GM18861 (cell line): ENCODE data around the gene SEC24C.
"Not testable (repeated sequence)": the region's sequence is repeated elsewhere in the genome, so short reads cannot be mapped to it uniquely, and the experiment has no call there.

Experiments used
- ATAC-seq: cut with Tn5 transposase; IDR thresholded peaks from one replicate; pipeline ENCODE4 v1.9.1; 2021; ENCODE audit not compliant: unreplicated experiment

Gene SEC24C

GRCh38 chr10:73790886-73791625, 46.9 kb downstream of the SEC24C start:
- no peak for ATAC-seq

GRCh38 chr10:73791871-73792400, 47.8 kb downstream of the SEC24C start:
- ATAC-seq: no peak

- no peak for ATAC-seq
These were observed 49.3 kb downstream of the SEC24C start for GRCh38 chr10:73793456-73793855.

- not testable (repeated sequence) for ATAC-seq
These were observed 51.3 kb downstream of the SEC24C start for GRCh38 chr10:73795491-73795890.

- ATAC-seq: not testable (repeated sequence)
These were observed 51.9 kb downstream of the SEC24C start for GRCh38 chr10:73796035-73796434.

GRCh38 chr10:73796766-73797165, 52.6 kb downstream of the SEC24C start:
- ATAC-seq: no peak

- ATAC-seq: no peak
These were observed 53.3 kb downstream of the SEC24C start for GRCh38 chr10:73797324-73798025.

GRCh38 chr10:73798087-73798486, 53.9 kb downstream of the SEC24C start:
- ATAC-seq: no peak

- no peak for ATAC-seq
These were observed 54.9 kb downstream of the SEC24C start for GRCh38 chr10:73798927-73799560.

GRCh38 chr10:73799899-73800559, 55.9 kb downstream of the SEC24C start:
- no peak for ATAC-seq

GRCh38 chr10:73800560-73801252, 56.5 kb downstream of the SEC24C start:
- no peak for ATAC-seq

- no peak for ATAC-seq
These were observed 57.0 kb downstream of the SEC24C start for GRCh38 chr10:73801253-73801590.

GRCh38 chr10:73802276-73802991, 58.3 kb downstream of the SEC24C start:
- no peak for ATAC-seq

GRCh38 chr10:73803680-73804286, 59.6 kb downstream of the SEC24C start:
- peak; percentile 81 for ATAC-seq

- ATAC-seq: no peak
These were observed 62.2 kb downstream of the SEC24C start for GRCh38 chr10:73806176-73806950.

GRCh38 chr10:73807471-73807870, 63.3 kb downstream of the SEC24C start:
- no peak for ATAC-seq

GRCh38 chr10:73808021-73808815, 64.0 kb downstream of the SEC24C start:
- no peak for ATAC-seq
